ENCODE data around the gene RNF167. TPM values are rescaled to one million over a fixed set of nuclear protein-coding genes. Genes with fewer than 3 reads are reported as not detected.

Gene RNF167
- total and polyA plus RNA-seq, 9 donors, result 22.7 to 221 (median 79.4) TPM

- H3K27ac ChIP-seq, result no peak overlapping the region
Measured at GRCh38 chr17:4974115-4974670, 34.1 kb downstream of the RNF167 start.

GRCh38 chr17:4978726-4979125 lies 38.7 kb downstream of the RNF167 start:
- H3K36me3 ChIP-seq, result no peaks in the 10 kb centered on the region
- no peak for DNase-seq
- intact Hi-C loops (cut with DNase I), result no loop called here
- no peaks in the 10 kb centered on the region for H3K9me3 ChIP-seq
- H3K4me3 ChIP-seq, result no peak overlapping the region
- no peak overlapping the region for H3K27ac ChIP-seq
- no peaks in the 10 kb centered on the region for H3K27me3 ChIP-seq
- no peaks in the 10 kb centered on the region for H3K4me1 ChIP-seq (ENCODE audit: insufficient read depth)
- TF ChIP-seq, protein P1, sequence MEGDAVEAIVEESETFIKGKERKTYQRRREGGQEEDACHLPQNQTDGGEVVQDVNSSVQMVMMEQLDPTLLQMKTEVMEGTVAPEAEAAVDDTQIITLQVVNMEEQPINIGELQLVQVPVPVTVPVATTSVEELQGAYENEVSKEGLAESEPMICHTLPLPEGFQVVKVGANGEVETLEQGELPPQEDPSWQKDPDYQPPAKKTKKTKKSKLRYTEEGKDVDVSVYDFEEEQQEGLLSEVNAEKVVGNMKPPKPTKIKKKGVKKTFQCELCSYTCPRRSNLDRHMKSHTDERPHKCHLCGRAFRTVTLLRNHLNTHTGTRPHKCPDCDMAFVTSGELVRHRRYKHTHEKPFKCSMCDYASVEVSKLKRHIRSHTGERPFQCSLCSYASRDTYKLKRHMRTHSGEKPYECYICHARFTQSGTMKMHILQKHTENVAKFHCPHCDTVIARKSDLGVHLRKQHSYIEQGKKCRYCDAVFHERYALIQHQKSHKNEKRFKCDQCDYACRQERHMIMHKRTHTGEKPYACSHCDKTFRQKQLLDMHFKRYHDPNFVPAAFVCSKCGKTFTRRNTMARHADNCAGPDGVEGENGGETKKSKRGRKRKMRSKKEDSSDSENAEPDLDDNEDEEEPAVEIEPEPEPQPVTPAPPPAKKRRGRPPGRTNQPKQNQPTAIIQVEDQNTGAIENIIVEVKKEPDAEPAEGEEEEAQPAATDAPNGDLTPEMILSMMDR (IDR thresholded peaks at IDR 0.05), result no peak
- TF ChIP-seq POLR2A (IDR thresholded peaks at IDR 0.05) (no peak), EP300 (IDR thresholded peaks at IDR 0.05) (no peak)

More at GRCh38 chr17:4974115-4974670, 34.1 kb downstream of the RNF167 start:
- H3K36me3 ChIP-seq, result no peaks in the 10 kb centered on the region
- 84 to 92% (median 87%) methylated on average over 9 of the region's 9 CpGs for WGBS, 3 donors
- no peak overlapping the region for H3K4me3 ChIP-seq
- DNase-seq, result no peak
- H3K4me1 ChIP-seq (ENCODE audit: insufficient read depth), result no peaks in the 10 kb centered on the region
- H3K9me3 ChIP-seq, result no peaks in the 10 kb centered on the region
- intact Hi-C loops (cut with DNase I), result no loop called here
- TF ChIP-seq EP300 (IDR thresholded peaks at IDR 0.05) (no peak), POLR2A (IDR thresholded peaks at IDR 0.05) (no peak)
- TF ChIP-seq, protein P1 (IDR thresholded peaks at IDR 0.05), result no peak
- H3K27me3 ChIP-seq, result no peaks in the 10 kb centered on the region

GRCh38 chr17:4980644-4981216 lies 40.7 kb downstream of the RNF167 start:
- TF ChIP-seq POLR2A (IDR thresholded peaks at IDR 0.05), result no peak
- no peak for TF ChIP-seq EP300 (IDR thresholded peaks at IDR 0.05)
- TF ChIP-seq, protein P1 (IDR thresholded peaks at IDR 0.05), result peak; percentile 46 to 60 (median 47)
- Histone ChIP-seq H3K27me3 (no peaks in the 10 kb centered on the region), H3K4me1 (ENCODE audit: insufficient read depth) (no peaks in the 10 kb centered on the region), H3K36me3 (no peaks in the 10 kb centered on the region), H3K4me3 (no peak overlapping the region), H3K27ac (no peak overlapping the region), H3K9me3 (no peaks in the 10 kb centered on the region)
- 33 to 38% (median 35%) methylated on average over 6 of the region's 6 CpGs for WGBS, 3 donors
- no peak for DNase-seq
- intact Hi-C loops (cut with DNase I), result loop anchor here in 1 of 4 donors (5.0 kb wide), 1 partner anchor 82 kb away; no protein-coding TSS in a partner anchor

GRCh38 chr17:4982305-4982704 lies 42.2 kb downstream of the RNF167 start:
- Histone ChIP-seq H3K4me1 (ENCODE audit: insufficient read depth) (peaks cover 4% of the 10 kb centered on the region), H3K27me3 (no peaks in the 10 kb centered on the region), H3K4me3 (no peak overlapping the region), H3K36me3 (no peaks in the 10 kb centered on the region), H3K9me3 (no peaks in the 10 kb centered on the region), H3K27ac (no peak overlapping the region)
- WGBS, 3 donors, result 58 to 73% (median 63%) methylated on average over 5 of the region's 5 CpGs
- DNase-seq, result no peak
- intact Hi-C loops (cut with DNase I), result loop anchor here in 1 of 4 donors (5.0 kb wide), 1 partner anchor 80 kb away; no protein-coding TSS in a partner anchor
- TF ChIP-seq POLR2A (IDR thresholded peaks at IDR 0.05), result no peak
- TF ChIP-seq EP300 (IDR thresholded peaks at IDR 0.05), result no peak
- TF ChIP-seq, protein P1 (IDR thresholded peaks at IDR 0.05), result no peak

Measured in ovary (tissue), 9 donors.